NCI-H128 (cell line): ENCODE measurements around the gene EPB41L5.
"Not testable (repeated sequence)": the region's sequence is repeated elsewhere in the genome, so short reads cannot be mapped to it uniquely, and the experiment has no call there.

Source experiments
- DNase-seq: peaks from one replicate; lab custom pipeline; 2025; ENCODE audit not compliant: unreplicated experiment; lab: John Stamatoyannopoulos, UW

EPB41L5 gene

DNA sequence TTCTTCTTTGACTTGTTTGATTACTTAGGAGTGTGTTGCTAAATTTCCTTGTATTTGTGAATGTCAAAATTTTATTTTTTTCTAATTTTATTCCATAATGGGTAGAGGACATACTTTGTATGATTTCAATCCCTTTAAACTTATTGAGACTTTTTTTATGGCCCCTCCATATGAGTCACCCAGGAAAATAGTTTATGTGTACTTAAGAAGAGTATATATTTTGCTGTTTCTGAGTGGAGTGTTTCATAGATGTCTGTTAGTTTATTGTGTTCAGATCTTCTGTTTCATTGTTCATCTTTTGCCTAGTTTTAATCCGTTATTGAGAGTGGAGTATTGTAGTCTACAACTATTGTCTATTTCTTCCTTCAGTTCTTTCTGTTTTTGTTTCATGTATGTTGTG, 81.9 kb downstream of the EPB41L5 start:
- DNase-seq = no peak

DNA sequence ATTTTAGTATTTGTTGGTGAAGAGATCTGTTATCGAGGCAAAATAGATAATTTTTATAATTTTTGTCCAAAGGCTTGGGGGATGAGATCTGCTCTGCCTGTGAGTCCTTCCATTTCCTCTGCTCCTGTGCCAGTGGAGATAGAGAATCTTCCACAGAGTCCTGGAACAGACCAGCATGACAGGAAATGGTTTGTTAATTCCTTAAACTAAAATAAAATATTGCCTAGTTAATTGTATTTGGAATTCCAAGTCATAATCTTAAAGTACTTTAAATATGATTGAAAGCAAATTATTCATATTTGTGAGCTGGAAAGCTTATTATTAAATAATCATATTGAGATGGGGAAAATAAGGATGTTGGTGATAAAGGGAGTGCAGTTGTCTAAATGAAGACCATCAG, 87.8 kb downstream of the EPB41L5 start:
- DNase-seq = no peak

DNA sequence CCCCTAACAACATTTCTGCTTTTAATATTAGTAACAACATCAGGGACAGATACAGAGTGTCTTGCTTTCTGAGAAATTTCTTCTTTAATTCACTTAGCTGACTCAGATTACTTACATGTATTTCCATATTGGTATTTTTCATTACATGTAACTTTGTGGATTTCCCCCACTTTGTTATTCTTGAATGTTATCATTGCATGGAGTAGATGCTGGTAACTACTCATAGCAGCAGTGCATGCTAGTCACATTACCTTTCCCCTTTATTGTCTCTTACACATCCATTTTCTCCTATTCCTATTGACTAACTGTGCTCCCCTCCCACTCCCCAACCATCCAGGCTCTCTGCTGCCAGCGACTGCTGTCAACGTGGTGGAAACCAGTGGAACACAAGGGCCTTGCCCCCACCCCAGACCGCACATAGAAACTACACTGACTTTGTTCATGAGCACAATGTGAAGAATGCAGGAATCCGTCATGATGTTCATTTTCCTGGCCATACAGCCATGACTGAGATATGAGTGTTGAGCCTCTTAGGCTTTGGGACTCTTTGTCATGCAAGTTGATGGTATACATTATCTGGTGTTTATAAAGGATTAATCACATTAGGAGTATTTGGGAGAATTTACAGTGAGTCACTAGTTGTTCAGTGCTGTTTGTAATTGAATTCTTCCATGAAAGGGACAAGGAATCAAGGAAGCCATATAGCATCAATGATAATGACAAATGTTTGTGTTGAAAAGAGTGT, 91.0 kb downstream of the EPB41L5 start:
- DNase-seq = no peak

DNA sequence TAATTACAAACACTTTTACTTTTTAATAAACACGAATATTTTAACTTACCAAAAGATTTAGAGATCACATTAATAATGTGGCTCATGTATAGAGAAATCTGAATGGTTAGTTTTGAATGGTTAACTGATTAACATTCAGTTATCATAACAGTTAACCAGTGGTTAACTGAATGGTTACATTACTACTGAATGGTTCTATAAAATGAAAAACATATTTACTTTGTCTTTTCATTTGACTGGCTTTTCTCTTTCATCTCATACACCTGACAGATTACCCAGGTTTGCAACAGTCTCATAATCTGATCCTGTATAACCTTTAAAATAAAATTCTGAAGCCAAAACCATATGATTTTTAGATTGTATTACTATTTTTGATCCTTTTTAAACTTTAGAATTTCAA, 91.9 kb downstream of the EPB41L5 start:
- no peak for DNase-seq

DNA sequence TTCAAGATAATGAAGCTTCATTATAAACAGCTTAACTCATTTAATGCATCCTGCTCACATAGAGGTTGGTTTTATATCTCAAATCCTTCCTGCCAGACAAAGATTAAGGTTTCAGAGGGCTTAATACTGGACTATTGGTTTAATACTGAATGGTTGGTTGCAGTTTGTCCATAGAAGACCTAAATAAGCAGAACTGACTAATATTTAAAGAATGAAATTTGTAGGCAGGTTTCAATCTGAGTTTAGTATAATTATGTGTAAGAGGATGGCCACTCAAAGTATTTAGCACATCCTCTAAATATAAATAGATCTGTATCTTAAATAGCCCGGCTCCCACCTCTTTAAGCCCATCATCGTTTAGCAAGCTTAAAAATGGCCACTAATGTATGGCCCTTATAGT, 92.5 kb downstream of the EPB41L5 start:
- no peak for DNase-seq

DNA sequence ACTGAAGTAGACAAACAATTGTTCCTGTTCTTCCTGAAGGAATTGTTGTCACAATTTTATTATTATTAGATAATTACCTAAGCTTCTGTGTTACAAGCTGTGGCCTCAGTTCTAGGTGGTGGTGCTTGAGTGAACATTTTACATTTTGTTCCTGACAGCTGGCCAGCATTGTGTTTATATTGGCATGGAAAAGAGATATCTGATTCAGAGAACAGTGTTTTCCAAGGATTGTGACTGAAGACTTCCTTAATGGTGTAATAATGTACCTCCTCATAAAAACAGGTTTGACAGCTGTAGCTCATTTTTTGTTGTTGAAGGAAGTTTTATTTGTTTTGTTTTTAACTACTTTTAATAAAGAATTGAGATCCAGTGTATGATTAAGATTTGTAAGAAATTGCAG, 95.2 kb downstream of the EPB41L5 start:
- DNase-seq = no peak

DNA sequence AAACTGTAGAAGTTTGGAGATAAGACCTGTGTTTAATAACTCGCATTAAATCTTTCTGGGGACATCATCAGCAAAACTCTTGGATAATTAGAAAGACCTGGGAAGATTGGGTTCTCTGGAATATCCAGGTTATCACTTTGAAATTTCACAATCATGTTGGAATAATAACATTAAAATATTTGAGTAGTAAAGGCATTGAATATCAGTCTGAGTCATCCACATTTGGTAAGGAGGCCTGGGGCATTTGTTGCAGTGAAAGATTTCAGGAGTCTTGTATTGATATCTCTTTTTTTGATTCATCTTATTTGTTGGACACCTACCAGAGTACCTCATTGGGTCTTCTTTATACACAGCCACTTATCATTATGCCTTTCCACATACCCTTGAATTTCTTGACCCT, 95.9 kb downstream of the EPB41L5 start:
- DNase-seq = no peak

DNA sequence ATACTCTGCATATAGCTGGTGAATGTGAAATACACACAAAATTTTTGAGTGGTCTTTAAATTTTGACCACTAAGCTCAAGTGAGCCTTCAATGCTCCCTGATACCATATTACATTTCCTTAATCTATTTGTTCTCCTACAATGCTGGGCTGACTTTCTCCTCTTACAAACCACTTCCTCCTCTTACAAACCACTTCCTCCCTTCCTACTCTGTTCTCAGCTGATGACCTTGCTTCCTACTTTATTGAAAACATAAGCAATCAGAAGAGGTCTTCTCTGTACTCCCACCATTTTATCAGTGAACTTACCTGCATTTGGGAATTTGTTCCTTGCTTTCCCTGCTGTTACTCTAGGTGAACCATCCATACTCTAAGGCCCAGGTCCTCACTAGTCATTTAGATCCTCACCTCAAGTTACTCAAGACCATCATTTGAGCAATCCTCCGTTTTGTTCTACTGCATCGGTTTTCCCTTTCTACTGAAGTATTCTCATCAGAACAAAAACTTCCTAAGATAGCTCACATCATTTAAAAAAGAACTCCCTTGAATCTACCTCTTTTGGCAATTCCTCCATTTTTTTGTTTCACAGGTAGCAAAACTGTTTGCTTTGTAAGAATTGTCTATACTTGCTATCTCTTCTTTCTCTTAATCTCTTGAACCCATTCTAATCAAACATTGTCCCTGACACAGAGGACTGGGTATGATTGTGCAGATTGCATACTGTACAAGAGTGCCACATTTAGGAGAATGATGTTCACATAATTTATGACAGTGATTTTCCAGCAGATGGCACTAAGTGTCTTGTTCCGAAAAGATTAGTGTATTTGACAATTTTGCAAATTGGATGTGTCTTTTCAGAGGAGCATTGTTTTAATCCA, 96.5 kb downstream of the EPB41L5 start:
- DNase-seq = no peak

DNA sequence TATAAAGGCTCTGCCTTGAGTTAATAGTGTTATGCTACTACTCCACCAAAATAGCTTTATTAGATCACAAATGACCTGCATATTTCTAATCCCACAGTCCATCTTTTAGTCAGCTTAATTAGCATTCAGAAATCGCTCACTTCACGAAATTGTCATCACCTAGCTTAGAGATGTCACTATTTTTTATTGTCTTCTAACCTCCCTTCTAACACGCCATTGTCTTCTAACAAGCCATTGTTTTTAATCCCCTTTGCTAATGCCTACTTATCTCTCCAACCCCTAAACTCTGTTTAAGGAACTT, 97.1 kb downstream of the EPB41L5 start:
- no peak for DNase-seq

DNA sequence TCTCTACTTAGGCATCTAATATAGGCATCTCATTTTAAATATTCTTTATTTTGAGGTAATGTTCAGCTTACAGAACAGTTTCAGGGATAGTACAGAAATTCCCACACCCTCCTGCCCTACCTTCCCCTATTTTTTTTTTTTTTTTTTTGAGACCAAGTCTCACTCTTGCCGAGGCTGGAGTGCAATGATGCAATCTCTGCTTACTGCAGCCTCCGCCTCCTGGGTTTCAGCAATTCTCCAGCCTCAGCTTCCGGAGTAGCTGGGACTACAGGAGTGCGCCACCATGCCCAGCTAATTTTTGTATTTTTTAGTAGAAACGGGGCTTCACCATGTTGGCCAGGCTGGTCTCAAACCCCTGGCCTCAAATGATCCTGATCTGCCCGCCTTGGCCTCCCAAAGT, 97.6 kb downstream of the EPB41L5 start:
- no peak for DNase-seq

DNA sequence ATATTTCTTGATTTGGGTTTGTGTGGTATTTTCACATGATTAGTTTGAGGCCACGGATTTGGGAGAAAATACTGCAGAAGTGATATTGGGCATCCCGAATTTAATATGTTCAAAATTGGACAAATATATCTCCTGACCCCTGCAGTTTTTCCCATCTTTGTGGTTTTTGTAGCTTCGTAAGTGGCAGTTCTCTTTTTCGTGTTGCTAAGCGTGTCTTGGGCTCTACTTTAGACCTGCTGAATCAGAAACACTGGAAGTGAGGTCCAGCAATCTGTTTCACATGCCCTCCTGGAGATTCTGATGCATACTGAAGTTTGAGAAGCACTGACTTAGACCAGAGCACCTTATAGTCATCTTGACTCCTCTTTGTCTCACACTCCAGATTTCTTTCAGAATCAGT, 98.3 kb downstream of the EPB41L5 start:
- no peak for DNase-seq

DNA sequence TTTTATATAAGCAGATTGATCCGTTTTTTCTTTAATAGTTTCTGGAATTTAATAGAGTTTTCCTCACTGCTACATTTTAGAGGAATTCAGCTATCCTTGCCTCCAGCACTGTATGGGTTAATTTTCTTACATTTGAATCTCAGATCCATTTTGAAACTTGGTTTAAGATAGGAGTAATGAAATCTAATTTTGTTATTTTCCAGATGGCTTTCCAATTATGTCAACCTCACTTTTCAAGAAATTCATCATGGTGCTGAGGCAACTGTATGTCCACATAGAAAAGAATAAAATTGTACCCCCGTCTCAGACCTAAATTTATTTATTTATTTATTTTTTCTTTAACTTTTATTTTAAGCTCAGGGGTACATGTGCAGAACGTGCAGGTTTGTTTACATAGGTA, 105.1 kb downstream of the EPB41L5 start:
- DNase-seq = no peak

DNA sequence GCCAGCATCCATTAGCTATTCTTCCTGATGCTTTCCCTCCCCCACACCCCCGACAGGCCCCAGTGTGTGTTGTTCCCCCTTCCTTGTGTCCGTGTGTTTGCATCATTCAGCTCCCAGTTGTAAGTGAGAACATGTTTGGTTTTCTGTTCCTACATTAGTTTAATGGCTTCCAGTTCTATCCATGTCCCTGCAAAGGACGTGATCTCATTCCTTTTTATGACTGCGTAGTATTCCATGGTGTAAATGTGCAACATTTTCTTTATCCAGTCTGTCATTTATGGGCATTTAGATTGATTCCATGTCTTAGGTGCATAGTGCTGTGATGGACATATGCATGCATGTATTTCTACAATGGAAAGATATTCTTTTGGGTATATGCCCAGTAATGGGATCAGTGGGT, 105.6 kb downstream of the EPB41L5 start:
- DNase-seq = no peak

DNA sequence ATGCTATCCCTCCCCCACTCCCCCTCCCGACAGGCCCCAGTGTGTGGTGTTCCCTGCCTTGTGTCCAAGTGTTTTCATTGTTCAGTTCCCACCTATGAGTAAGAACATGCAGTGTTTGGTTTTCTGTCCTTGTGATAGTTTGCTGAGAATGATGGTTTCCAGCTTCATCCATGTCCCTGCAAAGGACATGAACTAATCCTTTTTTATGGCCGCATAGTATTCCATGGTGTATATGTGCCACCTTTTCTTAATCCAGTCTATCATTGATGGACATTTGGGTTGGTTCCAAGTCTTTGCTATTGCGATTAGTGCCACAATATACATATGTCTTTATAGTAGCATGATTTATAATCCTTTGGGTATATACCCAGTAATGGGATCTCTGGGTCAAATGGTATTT, 108.5 kb downstream of the EPB41L5 start:
- not testable (repeated sequence) for DNase-seq

DNA sequence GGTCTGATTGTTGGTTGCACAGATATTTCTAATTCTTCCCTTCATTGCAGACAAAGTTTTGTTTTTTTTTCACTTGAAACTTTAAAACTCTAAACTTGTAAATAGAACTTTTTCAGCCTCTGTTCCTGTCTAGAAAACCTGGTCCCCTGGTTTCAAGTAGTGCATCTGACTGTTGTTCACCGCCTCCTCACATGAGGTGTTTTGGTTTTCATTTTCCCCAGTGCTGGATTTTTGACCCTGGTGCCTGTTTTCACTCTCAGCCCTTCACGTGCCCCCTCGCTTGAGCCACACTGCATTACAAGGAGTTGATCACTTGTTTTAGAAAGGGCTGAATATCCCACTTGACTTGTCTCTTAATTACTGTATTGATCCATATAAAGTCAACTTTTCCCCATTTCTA, 110.2 kb downstream of the EPB41L5 start:
- DNase-seq = no peak

DNA sequence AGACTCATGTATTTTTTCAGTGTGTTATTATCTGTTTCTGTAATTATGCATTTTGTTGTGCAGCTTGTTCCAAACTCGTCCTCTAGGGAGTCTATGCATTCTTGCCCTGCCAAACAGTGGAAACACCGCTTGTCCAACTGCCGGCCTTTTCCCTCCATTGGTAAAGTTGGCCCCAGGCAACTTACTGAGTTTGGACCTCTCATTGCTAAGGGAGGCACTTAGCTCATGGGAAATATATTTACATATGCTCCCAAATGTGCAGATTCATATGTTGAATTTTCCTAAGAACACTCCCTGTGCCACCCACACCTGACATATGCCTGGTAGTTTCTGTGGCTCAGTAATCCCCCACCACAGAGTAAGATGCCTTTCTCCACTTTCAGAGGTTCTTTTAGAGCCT, 112.3 kb downstream of the EPB41L5 start:
- DNase-seq = no peak

DNA sequence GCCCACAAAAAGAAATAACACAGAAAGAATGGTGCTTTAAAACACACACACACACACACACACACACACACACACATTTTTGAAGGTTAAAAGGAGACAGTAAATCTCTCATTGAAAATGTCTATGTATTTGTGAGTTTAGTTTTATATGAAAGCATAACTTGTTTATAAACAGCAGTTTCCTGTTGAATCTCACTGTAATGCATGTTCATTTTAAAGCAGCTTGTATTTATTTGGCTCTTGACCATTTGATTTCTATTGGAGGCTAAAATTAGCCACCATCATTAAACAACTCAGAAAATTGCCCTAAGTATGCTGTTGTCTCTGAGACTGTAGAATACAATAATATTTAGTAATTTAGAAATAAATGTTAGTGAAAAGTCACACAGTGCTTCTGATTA, 115.3 kb downstream of the EPB41L5 start:
- no peak for DNase-seq

DNA sequence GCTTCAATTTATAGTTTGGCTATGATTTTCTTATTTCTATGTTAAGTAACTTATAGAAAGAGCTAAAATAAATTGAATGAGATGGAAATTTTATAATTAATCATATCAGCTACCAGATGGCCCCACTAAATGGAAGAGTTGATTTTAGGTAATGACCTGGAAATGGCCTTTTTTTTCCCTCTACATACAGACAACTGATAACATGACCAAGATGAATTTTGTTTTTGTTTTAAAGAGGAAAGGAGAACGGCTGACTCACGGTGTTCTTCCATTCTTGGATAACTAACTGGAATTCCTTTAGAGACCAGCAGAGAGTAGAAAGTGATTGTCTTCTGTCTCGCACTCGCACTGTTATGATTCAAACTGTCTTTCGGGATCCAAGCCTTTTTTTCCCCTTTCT, 119.3 kb downstream of the EPB41L5 start:
- no peak for DNase-seq

DNA sequence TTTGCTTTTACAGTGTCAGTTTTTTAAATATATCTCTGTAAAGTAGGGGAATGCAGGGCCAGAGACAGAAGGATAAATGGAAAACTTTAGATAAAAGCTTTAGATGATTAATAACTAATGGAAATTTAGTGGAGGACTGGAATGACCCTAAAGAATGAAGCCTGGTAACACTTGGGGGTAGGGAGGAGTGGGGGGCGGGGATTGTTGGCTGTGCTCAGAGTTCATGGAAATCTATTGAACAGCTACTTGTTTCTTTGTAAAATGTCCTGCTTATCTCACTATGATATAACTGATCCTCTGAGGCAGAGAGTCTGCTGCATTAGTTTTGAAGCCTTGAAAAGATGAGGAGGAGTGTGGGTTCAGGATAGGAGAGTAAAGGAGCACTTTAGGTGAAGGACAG, 119.8 kb downstream of the EPB41L5 start:
- no peak for DNase-seq

DNA sequence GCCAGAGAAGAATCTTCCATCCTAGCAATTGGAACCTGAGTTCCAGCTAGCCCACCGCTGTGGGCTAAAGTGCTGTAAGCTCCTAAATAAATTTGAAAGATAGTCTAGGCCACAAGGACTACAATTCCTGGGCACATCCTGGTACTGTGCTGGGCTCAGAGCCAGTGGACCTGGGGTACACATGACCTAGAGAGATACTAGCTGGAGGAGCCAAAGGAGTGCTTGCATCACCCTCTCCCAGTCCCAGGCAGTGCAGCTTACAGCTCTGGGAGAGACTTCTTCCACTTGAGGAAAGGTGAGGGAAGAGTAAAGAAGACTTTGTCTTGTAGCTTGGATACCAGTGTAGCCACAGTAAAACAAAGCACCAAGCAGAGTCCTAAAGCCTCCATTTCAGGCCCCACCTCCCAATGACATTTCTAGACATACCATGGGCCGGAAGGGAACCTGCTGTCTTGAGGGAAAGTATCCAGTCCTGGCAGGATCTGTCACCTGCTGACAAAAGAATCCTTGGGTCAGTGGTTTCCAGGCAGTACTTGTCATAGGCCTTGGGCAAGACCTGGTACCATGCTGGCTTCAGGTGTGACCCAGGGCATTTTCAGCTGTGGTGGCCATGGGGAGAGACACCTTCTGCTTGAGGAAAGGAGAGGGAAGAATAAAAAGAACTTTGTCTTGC, 120.8 kb downstream of the EPB41L5 start:
- DNase-seq = no peak

DNA sequence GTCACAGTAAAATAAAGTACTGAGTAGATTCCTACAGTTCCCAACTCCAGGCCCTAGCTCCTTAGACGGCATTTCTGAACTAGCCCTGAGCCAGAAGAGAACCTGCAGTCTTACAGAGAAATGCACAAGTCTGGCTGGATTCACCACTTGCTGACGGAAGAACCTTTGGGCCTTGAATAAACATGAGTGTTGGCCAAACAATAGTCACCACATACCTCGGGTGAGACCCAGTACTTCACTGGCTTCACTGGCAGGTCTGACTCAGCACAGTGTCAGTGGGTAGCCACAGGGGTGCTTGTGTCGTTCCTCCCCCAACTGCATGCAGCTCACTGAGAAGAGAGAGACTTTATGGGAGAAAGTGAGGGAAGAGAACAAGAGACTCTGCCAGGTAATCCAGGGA, 121.4 kb downstream of the EPB41L5 start:
- no peak for DNase-seq

DNA sequence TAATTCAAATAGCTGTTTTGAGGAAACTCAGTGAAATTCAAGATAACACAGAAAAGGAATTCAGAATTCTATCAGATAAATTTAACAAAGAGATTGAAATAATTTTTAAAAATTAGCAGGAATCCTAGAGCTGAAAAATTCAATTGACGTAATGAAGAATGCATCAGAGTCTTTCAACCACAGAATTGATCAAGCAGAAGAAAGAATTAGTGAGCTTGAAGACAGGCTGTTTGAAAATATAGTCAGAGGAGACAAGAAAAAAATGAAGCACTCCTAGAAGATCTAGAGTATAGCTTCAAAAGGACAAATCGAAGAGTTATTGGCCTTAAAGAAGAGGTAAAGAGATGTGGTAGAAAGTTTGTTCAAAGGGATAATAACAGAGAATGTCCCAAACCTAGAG, 122.1 kb downstream of the EPB41L5 start:
- not testable (repeated sequence) for DNase-seq
